ENCODE data around the gene ARMC9. TPM values are rescaled to one million over a fixed set of nuclear protein-coding genes. Genes with fewer than 3 reads are reported as not detected.

ARMC9 gene
- total and polyA plus RNA-seq, 2 of the 13 experiments (the other 11 are each of a cell fraction or from before 2014, with no cell fraction given) = 9.1 to 12.8 TPM

GRCh38 chr2:231418820-231419640, 220.6 kb downstream of the ARMC9 start (continued):
- TF ChIP-seq ZNF431 (CRISPR knock-in tag; IDR thresholded peaks at IDR 0.05; ENCODE audit: borderline replicate concordance, low read depth) = no peak
- TF ChIP-seq, protein P1, sequence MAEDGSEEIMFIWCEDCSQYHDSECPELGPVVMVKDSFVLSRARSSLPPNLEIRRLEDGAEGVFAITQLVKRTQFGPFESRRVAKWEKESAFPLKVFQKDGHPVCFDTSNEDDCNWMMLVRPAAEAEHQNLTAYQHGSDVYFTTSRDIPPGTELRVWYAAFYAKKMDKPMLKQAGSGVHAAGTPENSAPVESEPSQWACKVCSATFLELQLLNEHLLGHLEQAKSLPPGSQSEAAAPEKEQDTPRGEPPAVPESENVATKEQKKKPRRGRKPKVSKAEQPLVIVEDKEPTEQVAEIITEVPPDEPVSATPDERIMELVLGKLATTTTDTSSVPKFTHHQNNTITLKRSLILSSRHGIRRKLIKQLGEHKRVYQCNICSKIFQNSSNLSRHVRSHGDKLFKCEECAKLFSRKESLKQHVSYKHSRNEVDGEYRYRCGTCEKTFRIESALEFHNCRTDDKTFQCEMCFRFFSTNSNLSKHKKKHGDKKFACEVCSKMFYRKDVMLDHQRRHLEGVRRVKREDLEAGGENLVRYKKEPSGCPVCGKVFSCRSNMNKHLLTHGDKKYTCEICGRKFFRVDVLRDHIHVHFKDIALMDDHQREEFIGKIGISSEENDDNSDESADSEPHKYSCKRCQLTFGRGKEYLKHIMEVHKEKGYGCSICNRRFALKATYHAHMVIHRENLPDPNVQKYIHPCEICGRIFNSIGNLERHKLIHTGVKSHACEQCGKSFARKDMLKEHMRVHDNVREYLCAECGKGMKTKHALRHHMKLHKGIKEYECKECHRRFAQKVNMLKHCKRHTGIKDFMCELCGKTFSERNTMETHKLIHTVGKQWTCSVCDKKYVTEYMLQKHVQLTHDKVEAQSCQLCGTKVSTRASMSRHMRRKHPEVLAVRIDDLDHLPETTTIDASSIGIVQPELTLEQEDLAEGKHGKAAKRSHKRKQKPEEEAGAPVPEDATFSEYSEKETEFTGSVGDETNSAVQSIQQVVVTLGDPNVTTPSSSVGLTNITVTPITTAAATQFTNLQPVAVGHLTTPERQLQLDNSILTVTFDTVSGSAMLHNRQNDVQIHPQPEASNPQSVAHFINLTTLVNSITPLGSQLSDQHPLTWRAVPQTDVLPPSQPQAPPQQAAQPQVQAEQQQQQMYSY (CRISPR knock-in tag; IDR thresholded peaks at IDR 0.05) = 0 out of 2 replicates have a peak, but pooled peaks have one; percentile 43
- no peak for TF ChIP-seq MXI1 (IDR thresholded peaks at IDR 0.05; ENCODE audit: borderline replicate concordance, low read depth, low read length)
- peak; percentile 43; the same call in 1 of the 2 replicates for TF ChIP-seq HDAC1 (CRISPR knock-in tag; IDR thresholded peaks at IDR 0.05)
- TF ChIP-seq FOSL1 (CRISPR knock-in tag; IDR thresholded peaks at IDR 0.05; ENCODE audit: borderline replicate concordance) = no peak
- TF ChIP-seq POLR2G (IDR thresholded peaks at IDR 0.05; ENCODE audit: low read depth, low read length) = no peak
- TF ChIP-seq, protein P2, sequence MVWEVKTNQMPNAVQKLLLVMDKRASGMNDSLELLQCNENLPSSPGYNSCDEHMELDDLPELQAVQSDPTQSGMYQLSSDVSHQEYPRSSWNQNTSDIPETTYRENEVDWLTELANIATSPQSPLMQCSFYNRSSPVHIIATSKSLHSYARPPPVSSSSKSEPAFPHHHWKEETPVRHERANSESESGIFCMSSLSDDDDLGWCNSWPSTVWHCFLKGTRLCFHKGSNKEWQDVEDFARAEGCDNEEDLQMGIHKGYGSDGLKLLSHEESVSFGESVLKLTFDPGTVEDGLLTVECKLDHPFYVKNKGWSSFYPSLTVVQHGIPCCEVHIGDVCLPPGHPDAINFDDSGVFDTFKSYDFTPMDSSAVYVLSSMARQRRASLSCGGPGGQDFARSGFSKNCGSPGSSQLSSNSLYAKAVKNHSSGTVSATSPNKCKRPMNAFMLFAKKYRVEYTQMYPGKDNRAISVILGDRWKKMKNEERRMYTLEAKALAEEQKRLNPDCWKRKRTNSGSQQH (CRISPR knock-in tag; IDR thresholded peaks at IDR 0.05; ENCODE audit: low read depth) = no peak
- TF ChIP-seq IRX3 (CRISPR knock-in tag; IDR thresholded peaks at IDR 0.05; ENCODE audit: borderline replicate concordance, low read depth) = no peak
- TF ChIP-seq ZFP1 (CRISPR knock-in tag; IDR thresholded peaks at IDR 0.05) = no peak
- peak; percentile 73 for TF ChIP-seq HNRNPLL (IDR thresholded peaks at IDR 0.05; ENCODE audit: low read depth, low read length, poor library complexity, severe bottlenecking)
- peak; percentile 44; the same call in 1 of the 2 replicates for TF ChIP-seq ZNF605 (CRISPR knock-in tag; IDR thresholded peaks at IDR 0.05)
- TF ChIP-seq ZBTB44 (CRISPR knock-in tag; IDR thresholded peaks at IDR 0.05) = no peak
- 0 out of 2 replicates have a peak, but pooled peaks have one; percentile 41 for TF ChIP-seq ZNF256 (CRISPR knock-in tag; conservative IDR thresholded peaks at IDR 0.05)
- no peak for TF ChIP-seq IKZF1 (IDR thresholded peaks at IDR 0.05)
- TF ChIP-seq GTF2F1 (IDR thresholded peaks at IDR 0.05; ENCODE audit: low read length) = no peak
- TF ChIP-seq, protein P3, sequence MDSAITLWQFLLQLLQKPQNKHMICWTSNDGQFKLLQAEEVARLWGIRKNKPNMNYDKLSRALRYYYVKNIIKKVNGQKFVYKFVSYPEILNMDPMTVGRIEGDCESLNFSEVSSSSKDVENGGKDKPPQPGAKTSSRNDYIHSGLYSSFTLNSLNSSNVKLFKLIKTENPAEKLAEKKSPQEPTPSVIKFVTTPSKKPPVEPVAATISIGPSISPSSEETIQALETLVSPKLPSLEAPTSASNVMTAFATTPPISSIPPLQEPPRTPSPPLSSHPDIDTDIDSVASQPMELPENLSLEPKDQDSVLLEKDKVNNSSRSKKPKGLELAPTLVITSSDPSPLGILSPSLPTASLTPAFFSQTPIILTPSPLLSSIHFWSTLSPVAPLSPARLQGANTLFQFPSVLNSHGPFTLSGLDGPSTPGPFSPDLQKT (CRISPR knock-in tag; IDR thresholded peaks at IDR 0.05; ENCODE audit: borderline replicate concordance) = no peak
- TF ChIP-seq, protein P4, sequence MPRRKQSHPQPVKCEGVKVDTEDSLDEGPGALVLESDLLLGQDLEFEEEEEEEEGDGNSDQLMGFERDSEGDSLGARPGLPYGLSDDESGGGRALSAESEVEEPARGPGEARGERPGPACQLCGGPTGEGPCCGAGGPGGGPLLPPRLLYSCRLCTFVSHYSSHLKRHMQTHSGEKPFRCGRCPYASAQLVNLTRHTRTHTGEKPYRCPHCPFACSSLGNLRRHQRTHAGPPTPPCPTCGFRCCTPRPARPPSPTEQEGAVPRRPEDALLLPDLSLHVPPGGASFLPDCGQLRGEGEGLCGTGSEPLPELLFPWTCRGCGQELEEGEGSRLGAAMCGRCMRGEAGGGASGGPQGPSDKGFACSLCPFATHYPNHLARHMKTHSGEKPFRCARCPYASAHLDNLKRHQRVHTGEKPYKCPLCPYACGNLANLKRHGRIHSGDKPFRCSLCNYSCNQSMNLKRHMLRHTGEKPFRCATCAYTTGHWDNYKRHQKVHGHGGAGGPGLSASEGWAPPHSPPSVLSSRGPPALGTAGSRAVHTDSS (CRISPR knock-in tag; conservative IDR thresholded peaks at IDR 0.05) = no peak
- no peak for TF ChIP-seq ZSCAN25 (CRISPR knock-in tag; IDR thresholded peaks at IDR 0.05)
- no peak for TF ChIP-seq ZFP37 (CRISPR knock-in tag; IDR thresholded peaks at IDR 0.05; ENCODE audit: borderline replicate concordance)

Measured in HepG2 (cell line).